Measurements from ENCODE around the gene BAIAP3.

DNA sequence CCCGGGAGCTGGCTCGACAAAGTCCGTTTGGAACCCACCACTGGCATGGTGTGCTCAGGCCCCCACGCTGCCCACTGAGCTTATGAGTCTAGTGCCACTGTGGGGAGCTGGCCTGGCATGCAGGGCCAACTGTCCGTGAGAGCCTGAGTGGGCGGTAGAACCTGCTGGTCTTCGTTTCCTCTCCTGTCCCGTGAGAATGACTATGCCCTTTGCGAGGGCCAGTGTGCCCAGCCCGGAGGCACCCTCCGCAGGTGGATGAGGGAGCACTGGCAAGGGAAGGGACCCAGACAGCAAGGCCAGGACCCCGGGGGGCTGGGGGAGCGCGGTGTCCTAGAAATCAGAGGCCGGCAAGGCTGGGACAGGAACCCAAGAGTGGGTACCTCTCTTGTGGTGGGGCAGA is 3.2 kb downstream of the BAIAP3 start:
- TF ChIP-seq, protein P1, sequence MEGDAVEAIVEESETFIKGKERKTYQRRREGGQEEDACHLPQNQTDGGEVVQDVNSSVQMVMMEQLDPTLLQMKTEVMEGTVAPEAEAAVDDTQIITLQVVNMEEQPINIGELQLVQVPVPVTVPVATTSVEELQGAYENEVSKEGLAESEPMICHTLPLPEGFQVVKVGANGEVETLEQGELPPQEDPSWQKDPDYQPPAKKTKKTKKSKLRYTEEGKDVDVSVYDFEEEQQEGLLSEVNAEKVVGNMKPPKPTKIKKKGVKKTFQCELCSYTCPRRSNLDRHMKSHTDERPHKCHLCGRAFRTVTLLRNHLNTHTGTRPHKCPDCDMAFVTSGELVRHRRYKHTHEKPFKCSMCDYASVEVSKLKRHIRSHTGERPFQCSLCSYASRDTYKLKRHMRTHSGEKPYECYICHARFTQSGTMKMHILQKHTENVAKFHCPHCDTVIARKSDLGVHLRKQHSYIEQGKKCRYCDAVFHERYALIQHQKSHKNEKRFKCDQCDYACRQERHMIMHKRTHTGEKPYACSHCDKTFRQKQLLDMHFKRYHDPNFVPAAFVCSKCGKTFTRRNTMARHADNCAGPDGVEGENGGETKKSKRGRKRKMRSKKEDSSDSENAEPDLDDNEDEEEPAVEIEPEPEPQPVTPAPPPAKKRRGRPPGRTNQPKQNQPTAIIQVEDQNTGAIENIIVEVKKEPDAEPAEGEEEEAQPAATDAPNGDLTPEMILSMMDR (IDR thresholded peaks at IDR 0.05; ENCODE audit: low read depth, low read length, poor library complexity, severe bottlenecking), result no peak
- TF ChIP-seq EZH2phosphoT487 (IDR thresholded peaks at IDR 0.05; ENCODE audit: borderline replicate concordance, low read length), result no peak

Measured in DOHH2 (cell line).